ENCODE results near the gene GPR3.

The GPR3 gene

DNA sequence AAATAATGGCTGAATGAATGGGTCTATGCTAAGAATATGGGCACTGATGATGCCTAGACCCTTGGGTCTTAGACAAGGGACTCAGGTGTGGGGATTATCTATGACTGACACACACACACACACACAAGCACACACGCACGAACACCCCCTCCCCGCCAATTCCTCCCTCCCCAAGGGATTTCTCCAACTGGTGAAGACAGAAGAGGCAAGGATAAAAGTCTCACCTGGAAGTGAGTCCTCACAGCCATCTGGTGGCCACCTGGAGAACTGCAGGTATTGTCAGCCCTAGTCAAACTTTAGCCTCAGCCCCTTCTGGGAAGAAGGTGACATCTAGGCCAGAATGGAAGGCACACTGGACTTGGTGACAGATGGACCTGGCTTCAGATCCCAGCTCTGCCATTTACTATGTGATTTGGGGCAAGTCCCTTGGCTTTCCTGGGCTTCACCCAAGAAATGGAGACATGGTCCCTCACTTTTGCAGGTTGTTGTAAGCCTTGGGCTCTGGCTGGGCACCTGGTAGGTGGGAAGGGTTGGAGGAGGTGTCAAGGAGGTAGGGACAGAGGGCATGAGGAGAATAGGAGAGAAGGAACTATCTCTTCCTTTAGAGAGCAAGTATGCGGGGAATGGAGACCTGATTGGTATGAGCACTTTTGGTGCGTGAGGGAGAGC, 4.0 kb upstream of the GPR3 start:
- no peak overlapping the region for H3K4me3 ChIP-seq (ENCODE audit: insufficient read depth, low read length, poor library complexity, severe bottlenecking)
- H3K9me2 ChIP-seq (replicated peaks; ENCODE audit: insufficient read depth, low read length): no peaks in the 10 kb centered on the region
- no peak overlapping the region for H3K27ac ChIP-seq (ENCODE audit: low read depth, low read length)
- no peak for TF ChIP-seq EZH2phosphoT487 (conservative IDR thresholded peaks at IDR 0.05; ENCODE audit: low read length)
- TF ChIP-seq, protein P1, sequence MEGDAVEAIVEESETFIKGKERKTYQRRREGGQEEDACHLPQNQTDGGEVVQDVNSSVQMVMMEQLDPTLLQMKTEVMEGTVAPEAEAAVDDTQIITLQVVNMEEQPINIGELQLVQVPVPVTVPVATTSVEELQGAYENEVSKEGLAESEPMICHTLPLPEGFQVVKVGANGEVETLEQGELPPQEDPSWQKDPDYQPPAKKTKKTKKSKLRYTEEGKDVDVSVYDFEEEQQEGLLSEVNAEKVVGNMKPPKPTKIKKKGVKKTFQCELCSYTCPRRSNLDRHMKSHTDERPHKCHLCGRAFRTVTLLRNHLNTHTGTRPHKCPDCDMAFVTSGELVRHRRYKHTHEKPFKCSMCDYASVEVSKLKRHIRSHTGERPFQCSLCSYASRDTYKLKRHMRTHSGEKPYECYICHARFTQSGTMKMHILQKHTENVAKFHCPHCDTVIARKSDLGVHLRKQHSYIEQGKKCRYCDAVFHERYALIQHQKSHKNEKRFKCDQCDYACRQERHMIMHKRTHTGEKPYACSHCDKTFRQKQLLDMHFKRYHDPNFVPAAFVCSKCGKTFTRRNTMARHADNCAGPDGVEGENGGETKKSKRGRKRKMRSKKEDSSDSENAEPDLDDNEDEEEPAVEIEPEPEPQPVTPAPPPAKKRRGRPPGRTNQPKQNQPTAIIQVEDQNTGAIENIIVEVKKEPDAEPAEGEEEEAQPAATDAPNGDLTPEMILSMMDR (IDR thresholded peaks at IDR 0.05; ENCODE audit: insufficient read depth, low read length, poor library complexity, severe bottlenecking): peak; percentile 80
- H4K20me1 ChIP-seq (ENCODE audit: low read depth, low read length): no peaks in the 10 kb centered on the region
- no peaks in the 10 kb centered on the region for H3K79me2 ChIP-seq (ENCODE audit: insufficient read depth, low read length)
- H3K27me3 ChIP-seq (ENCODE audit: low read length): no peaks in the 10 kb centered on the region
- no peaks in the 10 kb centered on the region for H3K36me3 ChIP-seq (ENCODE audit: low read length)
- H3K9ac ChIP-seq (ENCODE audit: low read length): no peak overlapping the region
- no peak overlapping the region for H3K4me2 ChIP-seq (ENCODE audit: low read depth, low read length, poor library complexity, severe bottlenecking)
- no peak overlapping the region for H2AFZ ChIP-seq (ENCODE audit: low read depth, low read length, severe bottlenecking)
- no peaks in the 10 kb centered on the region for H3K9me3 ChIP-seq (ENCODE audit: insufficient read depth, low read length)
- no peaks in the 10 kb centered on the region for H3F3A ChIP-seq (ENCODE audit: insufficient read depth)

DNA sequence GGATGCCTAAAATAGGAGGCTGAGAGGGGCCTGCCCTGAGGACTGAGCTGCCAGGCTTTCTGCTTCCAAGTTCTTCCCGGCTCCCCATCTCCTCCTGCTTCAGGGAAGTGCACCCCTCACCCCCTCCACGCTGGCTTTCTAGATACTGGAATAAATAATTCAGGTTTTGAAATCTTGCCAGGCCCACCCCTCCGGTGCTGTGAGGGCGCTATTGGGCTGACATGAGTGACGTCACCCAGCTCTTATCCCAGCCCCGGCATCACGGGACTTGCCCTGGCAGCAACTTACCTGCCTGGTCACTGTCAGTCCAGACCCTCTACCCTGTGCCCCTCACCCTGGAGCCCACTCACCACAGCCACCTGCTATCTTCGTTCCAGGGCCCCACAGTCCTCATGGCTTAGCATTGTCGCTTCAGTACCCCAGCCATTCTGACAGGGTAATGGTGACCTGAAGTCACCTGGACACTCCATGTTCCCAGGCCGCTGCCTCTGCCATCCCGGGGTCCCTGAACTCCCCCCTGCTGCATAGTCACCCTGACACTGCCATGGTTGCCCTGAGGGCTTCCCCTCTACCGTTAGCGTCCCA, 819 bp upstream of the GPR3 start:
- no peaks in the 10 kb centered on the region for H3K79me2 ChIP-seq (ENCODE audit: insufficient read depth, low read length)
- no peaks in the 10 kb centered on the region for H3F3A ChIP-seq (ENCODE audit: insufficient read depth)
- no peaks in the 10 kb centered on the region for H3K9me3 ChIP-seq (ENCODE audit: insufficient read depth, low read length)
- no peaks in the 10 kb centered on the region for H3K27me3 ChIP-seq (ENCODE audit: low read length)
- no peak overlapping the region for H3K27ac ChIP-seq (ENCODE audit: low read depth, low read length)
- no peaks in the 10 kb centered on the region for H4K20me1 ChIP-seq (ENCODE audit: low read depth, low read length)
- TF ChIP-seq EZH2phosphoT487 (conservative IDR thresholded peaks at IDR 0.05; ENCODE audit: low read length): no peak
- TF ChIP-seq, protein P1 (IDR thresholded peaks at IDR 0.05; ENCODE audit: insufficient read depth, low read length, poor library complexity, severe bottlenecking): no peak
- H2AFZ ChIP-seq (ENCODE audit: low read depth, low read length, severe bottlenecking): peak overlapping the region; percentile 86
- H3K9ac ChIP-seq (ENCODE audit: low read length): peak overlapping the region; percentile 73
- peak overlapping the region; percentile 85 for H3K4me2 ChIP-seq (ENCODE audit: low read depth, low read length, poor library complexity, severe bottlenecking)
- H3K9me2 ChIP-seq (replicated peaks; ENCODE audit: insufficient read depth, low read length): no peaks in the 10 kb centered on the region
- no peaks in the 10 kb centered on the region for H3K36me3 ChIP-seq (ENCODE audit: low read length)
- H3K4me3 ChIP-seq (ENCODE audit: insufficient read depth, low read length, poor library complexity, severe bottlenecking): peak overlapping the region; percentile 64

DNA sequence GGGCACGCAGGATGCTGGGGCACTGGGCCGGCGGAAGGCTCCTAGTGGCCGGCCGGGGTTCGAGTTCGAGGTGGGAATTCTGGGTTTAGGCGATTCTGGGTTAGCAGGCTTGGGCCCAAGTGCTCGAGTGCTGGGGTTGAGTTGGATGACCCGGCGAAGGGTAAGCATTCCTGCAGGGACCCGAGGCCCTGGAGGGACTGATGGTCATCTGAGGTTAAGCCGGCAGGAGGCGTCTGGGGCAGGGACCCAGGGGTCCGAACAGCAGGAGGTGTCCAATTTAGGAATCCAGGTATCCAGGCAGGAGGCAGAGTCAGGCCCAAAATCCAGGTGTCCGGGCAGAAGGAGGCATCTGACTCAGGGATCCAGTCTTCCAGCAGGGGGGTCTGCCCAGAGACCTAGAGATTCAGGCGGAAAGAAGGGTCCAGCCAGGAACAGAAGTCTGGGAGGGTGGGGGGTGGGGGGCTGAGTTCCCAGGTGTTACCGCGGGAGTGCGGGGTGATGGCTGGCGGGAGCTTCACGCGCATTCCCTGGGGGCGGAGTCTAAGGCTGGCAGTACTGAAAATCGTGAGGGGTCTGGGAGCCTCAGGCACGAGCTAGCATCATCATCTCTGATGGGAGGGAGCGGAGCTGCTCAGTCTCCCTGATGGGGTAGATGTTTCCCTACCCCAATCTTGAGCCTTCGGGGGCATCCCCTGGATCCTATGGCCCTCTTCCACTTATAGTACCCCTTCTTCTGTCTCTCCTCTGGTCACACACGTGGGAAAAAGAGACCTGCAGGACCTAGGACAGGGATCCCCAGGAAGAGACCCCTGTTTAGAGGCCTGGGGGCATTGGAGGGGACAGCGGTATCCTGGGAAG, 585 bp downstream of the GPR3 start:
- Histone ChIP-seq H3K4me2 (ENCODE audit: low read depth, low read length, poor library complexity, severe bottlenecking) (peak overlapping the region; percentile 85), H3K9me2 (replicated peaks; ENCODE audit: insufficient read depth, low read length) (no peaks in the 10 kb centered on the region), H2AFZ (ENCODE audit: low read depth, low read length, severe bottlenecking) (peak overlapping the region; percentile 97), H3K9ac (ENCODE audit: low read length) (peak overlapping the region; percentile 73), H3K4me3 (ENCODE audit: insufficient read depth, low read length, poor library complexity, severe bottlenecking) (peak overlapping the region; percentile 64), H3F3A (ENCODE audit: insufficient read depth) (no peaks in the 10 kb centered on the region), H3K27me3 (ENCODE audit: low read length) (no peaks in the 10 kb centered on the region), H3K9me3 (ENCODE audit: insufficient read depth, low read length) (no peaks in the 10 kb centered on the region), H3K36me3 (ENCODE audit: low read length) (no peaks in the 10 kb centered on the region), H3K27ac (ENCODE audit: low read depth, low read length) (no peak overlapping the region), H3K79me2 (ENCODE audit: insufficient read depth, low read length) (no peaks in the 10 kb centered on the region), H4K20me1 (ENCODE audit: low read depth, low read length) (no peaks in the 10 kb centered on the region)
- no peak for TF ChIP-seq EZH2phosphoT487 (conservative IDR thresholded peaks at IDR 0.05; ENCODE audit: low read length)
- TF ChIP-seq, protein P1 (IDR thresholded peaks at IDR 0.05; ENCODE audit: insufficient read depth, low read length, poor library complexity, severe bottlenecking): peak; percentile 20

Data from SU-DHL-6 (cell line).